Stimulated activated CD4-positive, alpha-beta T cell treated with anti-CD3 and anti-CD28 coated beads, Interleukin-12 subunit alpha, Interleukin-12 subunit beta, amount 100 ng/mL, for 24 hours (primary cell): ENCODE data around the gene VSNL1.

ENCODE experiments used
- DNase-seq, 2 experiments: peaks; one replicate each; pipeline ENCODE4 v3.0.0-alpha.2; 2020; ENCODE audit warnings: low read depth in 2 of 2

VSNL1 gene

DNA sequence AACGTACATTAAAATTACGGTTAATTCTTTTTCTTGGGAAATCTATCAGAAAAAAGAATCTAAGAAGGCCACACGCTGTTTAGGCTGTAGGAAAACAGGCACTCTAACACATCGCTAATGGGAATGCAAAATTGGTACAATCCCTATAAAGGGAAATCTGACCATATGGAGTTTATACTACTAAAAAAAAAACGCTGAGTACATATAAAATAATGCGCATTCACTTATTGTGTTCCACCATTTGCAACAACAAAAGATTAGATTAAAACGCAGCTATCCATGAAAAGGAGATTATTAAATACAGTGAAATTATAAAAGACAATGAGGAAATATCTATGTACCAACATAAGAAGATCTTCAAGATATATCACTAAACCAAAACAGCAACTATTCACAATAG, 150.3 kb downstream of the VSNL1 start:
- no peak for DNase-seq
